ENCODE data around the gene LAMB4. TPM values are rescaled to one million over a fixed set of nuclear protein-coding genes. Genes with fewer than 3 reads are reported as not detected.
A peak's percentile ranks its signal among the peaks of the same experiment; 100 is the strongest.

The LAMB4 gene
- total and polyA plus RNA-seq, 2 of the 4 experiments (the other 2 are of a cell fraction), result 0.12 to 0.18 TPM

- Histone ChIP-seq H3K4me3 (ENCODE audit: insufficient read depth, low read depth, low read length) (no peak overlapping the region), H3K18ac (ENCODE audit: low read depth, low read length) (no peak overlapping the region), H3K4me2 (ENCODE audit: low read depth, low read length) (no peak overlapping the region), H2AK5ac (ENCODE audit: low read depth, low read length) (no peak overlapping the region), H3K27ac (ENCODE audit: insufficient read depth, low read length) (no peak overlapping the region), H3K14ac (replicated peaks; ENCODE audit: low read depth, low read length) (no peak overlapping the region), H3K56ac (ENCODE audit: extremely low read depth, insufficient read depth, low read length) (no peak overlapping the region), H3K9me1 (ENCODE audit: insufficient read depth, low read length) (no peaks in the 10 kb centered on the region), H3K79me1 (ENCODE audit: low read depth in 1 of 2, low read length in 2 of 2) (no peaks in the 10 kb centered on the region), H3K9ac (ENCODE audit: low read depth, low read length) (no peak overlapping the region), H3K27me3 (ENCODE audit: control insufficient read depth, insufficient read depth, low read length) (peaks cover 2% of the 10 kb centered on the region), H4K8ac (ENCODE audit: low read depth in 2 of 2, low read length in 2 of 2) (0 out of 4 replicates have a peak overlapping the region, but pooled peaks of 1 of the 2 experiments have one; percentile 29), H3K23ac (ENCODE audit: low read depth, low read length) (no peak overlapping the region), H2AFZ (replicated peaks; ENCODE audit: low read length, poor library complexity) (no peak overlapping the region), H4K5ac (ENCODE audit: low read depth, low read length) (no peak overlapping the region), H2AK9ac (replicated peaks; ENCODE audit: low read depth, low read length, poor library complexity) (no peak overlapping the region), H3K9me3 (ENCODE audit: control insufficient read depth, insufficient read depth, low read length) (no peaks in the 10 kb centered on the region), H3K4me1 (ENCODE audit: control insufficient read depth, insufficient read depth, low read length) (no peaks in the 10 kb centered on the region; the same call in 1 of the 2 replicates), H2BK15ac (ENCODE audit: low read depth, low read length) (no peak overlapping the region), H4K20me1 (ENCODE audit: insufficient read depth, low read length) (no peaks in the 10 kb centered on the region), H2BK120ac (ENCODE audit: low read depth, low read length) (no peak overlapping the region), H3K4ac (ENCODE audit: low read depth, low read length) (no peak overlapping the region), H2BK5ac (ENCODE audit: low read depth, low read length, poor library complexity, severe bottlenecking) (peak overlapping the region; percentile 59), H2BK20ac (ENCODE audit: low read depth, low read length) (no peak overlapping the region), H3K36me3 (ENCODE audit: control insufficient read depth, insufficient read depth, low read length) (no peaks in the 10 kb centered on the region), H4K91ac (ENCODE audit: insufficient read depth, low read depth, low read length) (no peak overlapping the region)
- in situ Hi-C loops (cut with MboI; ENCODE audit: low sequenced_read_pairs) (no loop called here), dilution Hi-C loops (cut with HindIII; ENCODE audit: low sequenced_read_pairs, unreplicated experiment) (no loop called here), intact Hi-C loops (cut with micrococcal nuclease) (no loop called here)
- peak; percentile 78 for ATAC-seq (ENCODE audit: low read depth)
- CTCF ChIA-PET, result interaction anchor here (1.2 kb wide), 1 partner anchor 140 kb away, joined by 3 read pairs; no protein-coding TSS in a partner anchor
- peak; percentile 39 for DNase-seq
- TF ChIP-seq ELK1 (IDR thresholded peaks at IDR 0.05; ENCODE audit: borderline replicate concordance, low read depth, low read length) (no peak), RFX5 (IDR thresholded peaks at IDR 0.05; ENCODE audit: low read depth, low read length) (no peak), POLR2A (IDR thresholded peaks at IDR 0.05; ENCODE audit: low read depth, low read length) (no peak), SMC3 (IDR thresholded peaks at IDR 0.05; ENCODE audit: low read depth, low read length) (no peak), MXI1 (IDR thresholded peaks at IDR 0.05; ENCODE audit: borderline replicate concordance, low read depth, low read length) (no peak), NFE2L2 (IDR thresholded peaks at IDR 0.05; ENCODE audit: low read depth, low read length) (no peak), FOS (IDR thresholded peaks at IDR 0.05; ENCODE audit: low read depth, low read length) (no peak), CEBPB (IDR thresholded peaks at IDR 0.05; ENCODE audit: low read depth, low read length) (no peak), CHD1 (IDR thresholded peaks at IDR 0.05; ENCODE audit: low read depth, low read length) (no peak), RAD21 (IDR thresholded peaks at IDR 0.05; ENCODE audit: low read length) (no peak), MAFK (IDR thresholded peaks at IDR 0.05; ENCODE audit: low read depth, low read length) (no peak), CTCF (conservative IDR thresholded peaks at IDR 0.05; ENCODE audit: low read depth, low read length) (no peak), USF2 (IDR thresholded peaks at IDR 0.05; ENCODE audit: low read depth, low read length) (no peak), BHLHE40 (IDR thresholded peaks at IDR 0.05; ENCODE audit: low read depth, low read length) (no peak), MAZ (IDR thresholded peaks at IDR 0.05; ENCODE audit: borderline replicate concordance, low read depth, low read length) (no peak), RCOR1 (IDR thresholded peaks at IDR 0.05; ENCODE audit: insufficient replicate concordance, low read length) (no peak)
- 100% methylated on average over 1 of the region's 3 CpGs; no CpG with 5 or more reads in 1 of the 2 experiments for WGBS, 2 experiments (ENCODE audit: extremely low coverage in 2 of 2, insufficient read length in 1 of 2)
- BruUV-seq (replicated peaks), result no TSS peak
- POLR2A ChIA-PET (ENCODE audit: unreplicated experiment), result no interaction called here
These were observed 26.9 kb upstream of the LAMB4 start for GRCh38 chr7:108156897-108157605.
